KBM-7 (cell line): Measurements from ENCODE around the gene CAMK1D.

Source experiments
- DNase-seq: peaks from one replicate; pipeline ENCODE4 v3.0.0-alpha.2; 2015
- in situ Hi-C: fragments of 300-500 bp; cut with MboI; formaldehyde crosslinking; loops from 2 replicates; pipeline ENCODE4 v1.14.3; 2020; ENCODE audit warnings: low sequenced_read_pairs, low pct_unique_long_range_greater_than_20kb, mixed read lengths

CAMK1D gene

DNA sequence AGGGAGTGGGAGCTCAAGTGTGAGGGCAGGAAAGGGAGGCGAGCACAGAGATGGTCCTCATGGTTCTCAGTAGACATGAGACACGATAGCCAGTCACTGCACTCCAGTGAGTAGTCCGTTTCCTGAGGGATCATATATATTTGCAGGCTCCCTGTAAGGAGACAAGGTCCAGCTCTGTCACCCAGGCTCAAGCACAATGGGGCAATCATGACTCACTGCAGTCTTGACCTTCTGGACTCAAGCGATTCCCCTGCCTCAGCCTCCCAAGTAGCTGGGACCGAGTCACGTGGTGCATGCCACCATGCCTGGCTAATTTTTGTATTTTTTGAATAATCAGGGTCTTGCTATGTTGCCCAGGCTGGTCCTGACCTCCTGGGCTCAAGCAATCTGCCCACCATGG is 535.5 kb downstream of the CAMK1D start:
- DNase-seq, result no peak
- in situ Hi-C loops, result no loop called here
